CD4-positive, alpha-beta T cell treated with Interleukin-10 for 1 hour (primary cell): ENCODE results near the gene DGKB.

Source experiments
- DNase-seq: peaks from one replicate; pipeline ENCODE4 v3.0.0-alpha.2; 2020

The DGKB gene

DNA sequence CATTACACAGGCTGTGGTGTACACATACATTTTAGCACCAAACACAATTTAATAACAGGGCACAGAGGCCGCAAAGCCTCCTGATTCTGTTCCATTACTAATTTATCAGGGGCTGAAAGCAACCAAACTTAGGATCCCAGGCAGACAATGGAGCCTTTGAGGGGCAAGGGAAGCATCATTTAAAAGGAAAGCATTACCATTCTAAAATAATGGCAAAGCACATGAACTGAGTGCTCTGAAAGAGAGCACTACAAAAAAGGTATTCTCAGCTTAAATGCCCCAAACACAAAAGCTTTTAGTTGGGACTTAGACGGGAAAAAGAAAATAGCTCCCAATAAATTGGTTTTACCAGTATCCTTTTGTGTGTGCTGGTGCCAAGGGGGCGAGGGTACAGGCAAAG is 631.1 kb downstream of the DGKB start:
- DNase-seq: no peak

DNA sequence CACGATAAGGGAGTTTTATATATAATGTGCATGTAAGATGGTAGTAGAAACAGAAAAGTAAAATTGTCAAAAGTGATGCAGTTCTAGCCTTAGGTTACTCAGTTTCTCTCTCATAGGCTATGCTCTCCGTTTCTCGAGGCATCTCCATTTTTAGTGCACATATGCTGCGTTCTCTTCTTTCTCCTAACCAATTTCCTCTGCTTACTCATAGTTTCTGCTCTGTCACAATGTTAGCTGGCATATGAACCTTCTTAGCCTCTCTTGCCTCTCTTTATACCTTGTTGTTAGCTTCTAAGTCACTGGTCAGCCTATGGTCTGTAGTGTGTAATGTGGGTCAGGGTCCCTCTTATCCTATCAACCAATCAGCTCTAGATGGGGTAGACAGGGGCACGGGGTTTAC is 632.5 kb downstream of the DGKB start:
- no peak for DNase-seq

DNA sequence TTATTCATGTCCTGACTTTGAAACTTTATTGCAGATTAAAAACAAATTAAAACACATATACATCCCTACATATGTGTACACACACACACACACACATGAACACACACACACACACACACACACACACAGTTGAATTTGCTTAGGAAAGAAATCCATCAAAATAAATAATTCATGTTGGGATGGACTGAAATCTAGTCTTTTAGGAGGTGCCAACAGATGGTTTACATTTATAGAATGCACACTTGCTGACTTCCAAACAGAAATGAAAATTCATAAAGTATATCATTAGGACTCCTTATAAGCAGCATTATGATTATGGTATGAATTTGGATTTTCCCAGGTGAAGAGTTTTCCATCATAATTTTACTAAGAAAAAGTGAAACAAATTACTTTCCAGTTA is 642.5 kb downstream of the DGKB start:
- DNase-seq: no peak

DNA sequence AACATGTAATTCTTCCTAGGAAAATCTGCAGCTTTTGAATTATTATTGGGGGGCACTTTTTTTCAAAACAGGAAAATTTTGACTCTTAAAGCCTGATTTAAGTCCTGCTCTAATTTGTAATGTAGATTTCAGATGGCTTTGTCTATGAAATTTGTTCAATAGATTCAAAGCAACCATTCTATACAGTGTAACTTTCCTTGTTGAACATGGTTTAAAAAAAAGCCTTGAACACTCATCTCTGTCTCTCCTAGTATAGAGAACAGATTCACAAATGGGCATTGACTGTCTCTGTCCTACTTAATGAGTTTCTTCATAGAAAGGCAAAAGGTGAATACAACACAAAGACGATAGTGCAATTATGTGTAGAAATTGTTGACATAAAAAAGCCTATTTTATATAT is 643.7 kb downstream of the DGKB start:
- DNase-seq: no peak

- DNase-seq: no peak
Measured at GRCh38 chr7:14258441-14258840, 644.1 kb downstream of the DGKB start.

DNA sequence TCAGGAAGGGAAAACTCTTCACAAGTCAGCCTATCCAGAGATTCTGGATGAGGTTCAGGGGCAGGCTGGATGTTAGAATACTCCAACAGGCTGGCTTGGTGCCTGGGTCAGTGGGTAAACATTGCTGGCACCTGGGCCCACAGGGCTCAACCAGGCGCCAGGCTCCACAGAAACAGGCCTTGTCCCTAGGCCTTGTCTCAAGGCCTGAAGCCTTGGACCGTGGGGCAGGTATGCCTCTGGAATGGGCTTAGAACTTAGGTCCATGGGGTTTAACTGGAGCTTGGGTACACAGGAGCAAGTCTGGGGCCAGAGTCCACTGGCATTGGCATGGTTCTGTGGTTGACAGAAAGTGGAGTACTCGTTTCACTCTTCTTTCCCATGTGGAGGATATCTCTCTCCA is 650.1 kb downstream of the DGKB start:
- DNase-seq: no peak

- DNase-seq: no peak
Measured at GRCh38 chr7:14242175-14242574, 660.4 kb downstream of the DGKB start.

- DNase-seq: no peak
Measured at GRCh38 chr7:14236834-14237233, 665.7 kb downstream of the DGKB start.

- DNase-seq: no peak
Measured at GRCh38 chr7:14235056-14235455, 667.5 kb downstream of the DGKB start.

DNA sequence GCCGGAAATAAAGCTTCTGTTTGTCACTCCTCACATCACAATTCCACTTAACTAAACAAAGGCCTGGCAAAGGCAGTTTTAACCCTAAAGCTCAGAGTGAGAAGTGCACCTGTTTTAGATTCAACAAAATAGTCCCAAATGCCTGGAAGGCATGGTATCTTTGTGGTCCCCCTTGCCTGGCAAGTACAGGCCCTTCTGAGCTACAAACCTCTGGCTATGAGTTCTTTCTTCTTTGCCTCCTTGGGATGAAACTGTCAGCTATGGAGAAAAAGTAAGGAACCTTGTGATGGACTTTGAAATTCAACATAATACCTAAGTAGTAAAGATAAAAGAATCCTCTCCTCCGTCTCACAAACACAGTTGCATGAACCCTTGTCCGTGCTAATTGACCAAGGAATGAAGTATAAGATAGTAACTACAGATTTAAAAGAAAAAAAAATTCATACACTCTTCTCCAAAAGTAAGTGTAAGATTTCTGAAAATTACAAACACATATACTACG is 668.6 kb downstream of the DGKB start:
- DNase-seq: no peak

- DNase-seq: no peak
Measured at GRCh38 chr7:14233076-14233867, 669.3 kb downstream of the DGKB start.

- DNase-seq: no peak
Measured at GRCh38 chr7:14229047-14229446, 673.5 kb downstream of the DGKB start.

DNA sequence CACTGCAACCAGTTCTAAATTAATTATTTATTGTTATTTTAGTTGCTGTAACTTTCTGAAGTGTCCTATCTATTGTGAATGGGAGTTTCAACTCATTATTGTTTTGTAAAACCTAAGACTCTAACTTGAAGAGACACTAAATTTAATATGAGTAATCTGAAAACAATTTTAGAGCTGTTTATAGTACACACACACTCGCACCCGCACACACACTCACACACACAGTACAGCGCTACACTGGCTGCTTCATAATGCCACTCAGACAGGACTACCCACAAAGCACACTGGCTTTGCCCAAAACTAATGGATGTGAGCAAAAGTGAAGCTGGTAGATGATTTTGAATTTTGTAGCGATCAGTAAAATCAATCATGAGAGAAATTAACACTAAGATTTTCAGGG is 674.2 kb downstream of the DGKB start:
- DNase-seq: no peak

DNA sequence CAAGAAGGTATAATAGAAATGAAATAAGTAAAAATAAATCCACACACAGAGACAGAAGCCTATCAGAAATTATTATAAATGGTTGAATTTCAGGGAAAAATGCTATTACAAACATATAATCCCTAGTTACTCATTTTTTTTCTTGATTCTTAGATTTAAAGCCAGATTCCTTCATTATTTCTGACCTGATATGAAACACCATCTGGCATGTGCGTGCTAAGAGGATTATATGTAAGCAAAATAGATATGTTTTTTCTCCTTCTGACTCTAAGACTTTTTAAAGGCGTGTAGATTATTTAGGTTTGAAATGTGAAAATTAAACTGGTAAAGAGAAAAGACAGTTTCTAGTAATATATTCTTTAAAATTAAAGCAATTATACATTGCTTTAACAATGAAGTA is 676.4 kb downstream of the DGKB start:
- no peak for DNase-seq

DNA sequence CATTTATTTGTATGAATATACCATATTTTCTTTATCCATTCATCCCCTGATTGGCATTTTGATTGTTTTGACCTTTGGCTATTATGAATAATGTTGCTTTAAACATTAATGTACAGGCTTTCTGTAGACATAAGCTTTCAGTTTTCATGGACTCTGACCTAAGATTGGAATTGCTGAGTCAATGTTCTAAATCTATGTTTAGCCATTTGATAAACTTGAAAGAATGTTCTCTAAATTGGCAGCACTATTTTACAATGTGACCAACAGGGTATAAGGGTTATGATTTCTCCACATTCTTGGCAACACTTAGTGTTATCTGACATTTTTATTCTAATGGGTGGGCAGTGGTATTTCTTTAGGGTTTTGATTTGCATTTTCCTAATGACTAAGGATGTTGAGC is 683.4 kb downstream of the DGKB start:
- DNase-seq: no peak

DNA sequence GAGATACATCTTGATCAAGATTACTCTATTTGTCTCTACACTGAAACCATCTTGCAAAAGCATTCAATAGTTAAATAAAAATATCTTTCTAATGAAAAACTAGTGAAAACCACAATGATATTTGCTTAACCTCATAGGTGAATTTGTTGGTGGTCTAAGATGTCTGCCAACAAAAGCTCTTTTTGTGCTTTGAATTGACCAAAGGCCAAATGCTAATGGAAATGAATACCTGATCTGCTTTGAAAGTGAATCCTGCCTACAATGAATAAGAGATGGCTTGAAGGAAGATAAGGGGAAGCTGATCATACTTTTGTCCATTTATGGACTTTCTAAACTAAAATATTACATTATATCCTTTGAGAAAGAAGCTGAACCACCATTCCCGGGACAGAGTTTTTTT is 684.2 kb downstream of the DGKB start:
- DNase-seq: no peak

DNA sequence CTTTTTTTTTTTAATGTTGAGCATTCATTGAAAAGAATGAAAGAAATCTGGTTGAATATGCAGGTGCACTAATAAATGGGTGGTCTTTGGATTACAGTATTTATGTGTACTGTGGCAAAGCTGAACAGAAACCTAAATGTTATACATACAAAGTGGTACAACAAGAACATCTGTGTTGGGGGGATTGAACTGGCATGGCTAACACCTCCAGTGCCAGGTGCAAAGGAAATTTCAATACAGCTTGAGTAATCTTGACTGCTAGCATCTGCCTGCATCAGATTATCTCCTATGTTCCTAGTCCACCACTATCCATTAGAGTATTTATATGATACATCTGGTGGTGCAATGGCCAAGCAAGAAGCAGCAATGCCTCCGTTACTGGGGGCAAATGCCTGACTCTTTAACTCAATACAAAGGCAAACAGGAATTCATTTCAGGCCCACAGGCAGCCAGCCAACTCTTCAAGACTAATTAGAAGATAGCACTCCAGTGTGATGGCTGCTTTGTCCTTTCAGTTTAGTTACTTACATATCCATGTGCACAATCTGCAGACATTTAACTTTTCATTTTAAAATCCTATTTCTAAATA is 692.6 kb downstream of the DGKB start:
- DNase-seq: no peak

GRCh38 chr7:14207711-14208110 is 694.8 kb downstream of the DGKB start:
- DNase-seq: no peak

GRCh38 chr7:14207138-14207537 is 695.4 kb downstream of the DGKB start:
- DNase-seq: no peak

GRCh38 chr7:14206121-14206520 is 696.4 kb downstream of the DGKB start:
- no peak for DNase-seq

GRCh38 chr7:14201353-14201752 is 701.2 kb downstream of the DGKB start:
- DNase-seq: no peak

GRCh38 chr7:14199336-14199735 is 703.2 kb downstream of the DGKB start:
- DNase-seq: no peak

- DNase-seq: no peak
Measured at GRCh38 chr7:14197280-14197679, 705.3 kb downstream of the DGKB start.

- DNase-seq: no peak
Measured at GRCh38 chr7:14196555-14196954, 706.0 kb downstream of the DGKB start.

- DNase-seq: no peak
Measured at GRCh38 chr7:14195871-14196270, 706.7 kb downstream of the DGKB start.
